HG03520 (cell line): ENCODE measurements around the gene BTBD9.
"Not testable (repeated sequence)": the region's sequence is repeated elsewhere in the genome, so short reads cannot be mapped to it uniquely, and the experiment has no call there.

Source experiments
- ATAC-seq: cut with Tn5 transposase; IDR thresholded peaks from one replicate; pipeline ENCODE4 v1.9.1; 2021; ENCODE audit warnings: mild to moderate bottlenecking, moderate library complexity; ENCODE audit not compliant: unreplicated experiment

BTBD9 gene

GRCh38 chr6:38141085-38141484 lies 498.6 kb downstream of the BTBD9 start:
- no peak for ATAC-seq

- ATAC-seq: no peak
Measured at GRCh38 chr6:38138374-38138773, 501.4 kb downstream of the BTBD9 start.

- no peak for ATAC-seq
Measured at GRCh38 chr6:38137608-38138265, 502.0 kb downstream of the BTBD9 start.

- ATAC-seq: no peak
Measured at GRCh38 chr6:38136547-38136946, 503.2 kb downstream of the BTBD9 start.

- ATAC-seq: no peak
Measured at GRCh38 chr6:38134704-38135088, 505.0 kb downstream of the BTBD9 start.

- no peak for ATAC-seq
Measured at GRCh38 chr6:38133932-38134703, 505.6 kb downstream of the BTBD9 start.

GRCh38 chr6:38131527-38131965 lies 508.2 kb downstream of the BTBD9 start:
- no peak for ATAC-seq

- no peak for ATAC-seq
Measured at GRCh38 chr6:38127284-38127683, 512.4 kb downstream of the BTBD9 start.

- not testable (repeated sequence) for ATAC-seq
Measured at GRCh38 chr6:38124224-38124926, 515.4 kb downstream of the BTBD9 start.

- ATAC-seq: no peak
Measured at GRCh38 chr6:38119516-38119915, 520.2 kb downstream of the BTBD9 start.

- no peak for ATAC-seq
Measured at GRCh38 chr6:38118791-38119365, 520.9 kb downstream of the BTBD9 start.
